GM18873 (cell line): ENCODE data around the gene SH3RF3.
"Not testable (repeated sequence)": the region's sequence is repeated elsewhere in the genome, so short reads cannot be mapped to it uniquely, and the experiment has no call there.

ENCODE experiments used
- ATAC-seq: cut with Tn5 transposase; IDR thresholded peaks from one replicate; pipeline ENCODE4 v1.9.1; 2021; ENCODE audit warnings: mild to moderate bottlenecking, moderate library complexity, moderate number of reproducible peaks; ENCODE audit not compliant: unreplicated experiment, low FRiP score

Gene SH3RF3

DNA sequence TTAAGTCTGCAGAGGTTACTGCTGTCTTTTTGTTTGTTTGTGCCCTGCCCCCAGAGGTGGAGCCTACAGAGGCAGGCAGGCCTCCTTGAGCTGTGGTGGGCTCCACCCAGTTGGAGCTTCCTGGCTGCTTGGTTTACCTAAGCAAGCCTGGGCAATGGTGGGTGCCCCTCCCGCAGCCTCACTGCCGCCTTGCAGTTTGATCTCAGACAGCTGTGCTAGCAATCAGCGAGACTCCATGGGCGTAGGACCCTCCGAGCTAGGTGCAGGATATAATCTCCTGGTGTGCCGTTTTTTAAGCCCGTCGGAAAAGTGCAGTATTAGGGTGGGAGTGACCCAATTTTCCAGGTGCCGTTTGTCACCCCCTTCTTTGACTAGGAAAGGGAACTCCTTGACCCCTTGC, 11.8 kb upstream of the SH3RF3 start:
- ATAC-seq, result not testable (repeated sequence)

DNA sequence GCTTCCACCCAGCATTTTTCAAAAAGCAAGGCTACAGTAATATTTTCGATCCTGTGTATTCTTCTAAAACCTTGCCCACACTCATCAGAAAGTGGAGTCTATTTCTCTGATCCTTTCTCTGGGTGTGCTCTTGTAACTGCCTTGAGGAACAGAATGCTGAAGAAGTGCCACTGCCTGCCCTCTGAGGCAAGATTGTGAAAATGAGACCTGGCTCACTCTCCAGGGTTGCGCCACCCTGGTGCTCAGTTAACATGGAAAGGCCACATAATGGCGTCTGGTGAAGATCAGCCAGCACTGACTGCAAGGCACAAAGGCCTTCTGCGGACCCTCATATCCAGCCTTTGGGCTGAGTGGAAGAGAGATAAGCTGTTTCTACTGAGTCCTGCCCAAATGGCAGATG, 11.2 kb upstream of the SH3RF3 start:
- no peak for ATAC-seq

DNA sequence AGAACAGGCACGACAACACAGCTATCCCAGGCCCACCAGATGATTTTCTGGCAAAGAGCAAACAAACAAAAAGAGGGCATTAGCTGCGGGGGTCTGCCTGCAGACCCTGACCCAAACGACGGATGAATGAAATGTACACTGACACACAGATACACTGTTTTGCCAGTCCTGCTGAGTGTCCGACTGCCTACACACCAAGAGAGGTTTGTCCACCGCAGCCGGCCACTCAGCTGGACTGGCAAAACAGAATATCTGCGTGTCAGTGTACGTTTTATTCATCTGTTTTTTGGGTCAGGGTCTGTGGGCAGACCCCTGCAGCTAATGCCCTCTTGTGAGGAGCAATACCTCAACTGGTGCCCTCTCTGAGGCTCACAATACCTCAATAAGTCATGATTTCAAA, 10.7 kb upstream of the SH3RF3 start:
- no peak for ATAC-seq

DNA sequence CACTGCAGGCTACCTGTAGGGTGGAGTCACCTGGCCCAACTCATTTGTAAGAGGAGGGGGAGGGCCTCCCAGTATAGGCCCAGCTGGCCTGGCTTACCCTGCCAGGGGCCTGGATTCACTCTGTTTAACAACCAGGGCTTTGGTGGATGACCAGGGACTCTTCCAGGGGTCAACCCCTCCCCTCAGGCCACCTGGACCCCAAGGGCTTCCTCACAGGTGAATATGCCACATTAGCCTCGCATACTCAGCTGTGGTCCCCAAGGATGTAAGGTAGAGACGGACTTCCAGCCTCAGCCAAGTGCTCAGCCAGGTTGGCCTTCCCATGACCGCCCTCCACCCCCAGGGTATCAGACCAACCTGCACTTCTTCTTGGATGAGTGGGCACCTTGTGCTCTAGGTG, 8.8 kb upstream of the SH3RF3 start:
- ATAC-seq, result no peak

DNA sequence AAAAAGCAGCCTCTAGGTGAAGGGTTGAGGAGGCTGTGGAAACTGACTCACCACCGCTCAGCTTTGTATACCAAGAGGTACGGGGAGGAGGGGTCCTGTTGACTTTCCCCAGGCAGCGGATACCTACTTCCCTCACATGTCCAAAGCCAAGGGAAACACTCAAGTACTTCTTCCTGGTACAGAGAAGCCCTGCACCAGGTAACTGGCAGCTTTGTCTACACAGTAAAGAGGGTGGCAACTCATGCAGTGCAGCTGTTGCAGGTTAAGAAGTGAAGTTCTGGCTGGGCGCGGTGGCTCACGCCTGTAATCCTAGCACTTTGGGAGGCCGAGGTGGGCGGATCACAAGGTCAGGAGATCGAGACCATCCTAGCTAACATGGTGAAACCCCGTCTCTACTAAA, 8.3 kb upstream of the SH3RF3 start:
- ATAC-seq, result not testable (repeated sequence)

DNA sequence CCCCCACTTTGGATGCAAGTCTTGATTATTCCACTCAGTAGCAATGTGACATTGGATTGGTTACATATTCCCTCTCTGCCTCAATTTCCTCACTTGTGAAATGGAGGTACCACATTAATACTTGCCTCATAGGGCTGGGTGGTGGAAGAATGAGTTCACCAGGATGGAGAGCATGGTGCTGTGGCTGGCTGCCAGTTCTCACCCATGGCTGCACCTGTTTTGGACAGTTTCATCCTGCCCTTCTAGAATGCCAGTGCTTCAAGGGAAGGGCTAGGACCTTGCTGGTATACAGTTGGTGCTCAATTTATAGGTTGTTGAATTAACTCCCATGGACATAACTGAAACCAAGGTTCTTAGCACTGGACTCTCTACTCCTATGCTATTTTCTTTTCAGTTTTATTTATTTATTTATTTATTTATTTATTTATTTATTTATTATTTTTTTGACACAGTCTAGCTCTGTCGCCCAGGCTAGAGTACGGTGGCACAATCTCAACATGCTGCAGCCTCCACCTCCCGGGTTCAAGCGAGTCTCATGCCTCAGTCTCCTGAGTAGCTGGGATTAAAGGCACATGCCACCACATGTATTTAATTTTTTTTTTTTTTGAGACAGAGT, 5.3 kb upstream of the SH3RF3 start:
- no peak for ATAC-seq

DNA sequence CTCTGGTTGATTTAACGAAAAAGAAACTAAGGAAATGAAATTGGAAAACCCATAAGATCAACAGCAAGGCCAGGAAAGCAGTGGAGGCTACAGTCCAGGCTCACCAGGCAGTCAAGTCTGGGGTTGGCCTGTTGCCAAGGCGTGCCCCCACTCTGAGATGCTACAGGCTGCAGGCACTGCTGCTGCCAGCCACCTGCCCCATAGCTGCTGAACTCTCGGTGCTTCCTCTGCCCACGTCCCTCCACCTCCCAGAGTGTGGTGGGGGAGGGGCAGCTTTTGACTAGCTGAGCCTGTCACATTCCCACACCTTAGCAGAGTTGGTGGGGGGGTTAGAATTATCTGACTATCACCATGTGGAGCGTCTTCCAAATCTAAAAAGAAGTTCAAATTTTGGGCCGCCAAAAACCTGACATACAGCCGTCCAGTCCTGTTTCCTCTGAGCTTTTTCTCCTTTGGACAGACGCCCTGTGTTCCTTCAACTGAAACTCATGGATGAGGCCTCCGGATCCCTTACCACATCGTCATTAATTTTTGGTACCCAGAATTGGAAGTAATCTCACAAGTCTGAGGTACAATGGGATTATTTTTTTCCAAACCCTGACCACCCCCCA, 3.9 kb upstream of the SH3RF3 start:
- no peak for ATAC-seq

DNA sequence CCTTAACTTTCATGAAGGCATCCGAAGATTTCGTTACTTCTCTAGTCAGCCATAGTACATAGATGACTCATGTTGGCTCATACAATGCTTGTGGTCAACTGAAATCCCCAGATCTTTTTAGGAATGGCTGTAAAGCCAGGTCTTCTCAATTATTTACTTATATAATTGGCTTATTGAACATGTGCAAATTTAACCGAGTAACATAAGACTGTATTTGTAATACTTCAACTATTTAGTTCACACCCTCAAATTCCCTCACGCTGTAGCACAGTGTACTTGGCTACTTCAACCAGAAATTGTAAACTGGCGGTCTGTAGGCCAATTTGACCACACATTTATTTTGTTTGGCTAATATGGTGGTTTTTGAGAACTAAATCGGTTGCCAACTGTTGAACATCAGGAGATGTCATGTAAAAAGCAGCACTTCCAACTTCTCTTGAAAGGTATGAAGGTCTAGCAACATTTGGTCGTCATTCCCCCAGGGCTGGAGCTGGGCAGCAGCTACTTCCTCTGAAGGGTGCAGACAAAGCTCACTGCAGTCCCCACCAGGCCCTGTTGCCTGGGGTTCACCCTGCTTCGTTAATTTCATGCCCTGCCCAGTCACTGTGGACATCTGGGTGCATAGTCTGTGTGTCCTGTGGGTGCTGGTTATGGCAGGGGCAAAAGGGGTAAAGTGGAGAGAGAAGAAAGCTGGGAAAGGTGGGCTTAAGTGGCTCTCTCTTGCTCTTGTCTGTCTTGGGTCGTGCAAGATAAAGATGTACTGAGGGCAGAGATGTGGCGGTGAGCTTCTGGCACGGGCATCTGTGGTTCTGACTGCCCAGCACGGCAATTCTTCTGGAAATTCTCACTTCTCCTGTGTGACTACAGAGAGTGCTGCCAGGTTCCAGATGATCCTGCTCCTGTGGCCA, 3.2 kb upstream of the SH3RF3 start:
- no peak for ATAC-seq

DNA sequence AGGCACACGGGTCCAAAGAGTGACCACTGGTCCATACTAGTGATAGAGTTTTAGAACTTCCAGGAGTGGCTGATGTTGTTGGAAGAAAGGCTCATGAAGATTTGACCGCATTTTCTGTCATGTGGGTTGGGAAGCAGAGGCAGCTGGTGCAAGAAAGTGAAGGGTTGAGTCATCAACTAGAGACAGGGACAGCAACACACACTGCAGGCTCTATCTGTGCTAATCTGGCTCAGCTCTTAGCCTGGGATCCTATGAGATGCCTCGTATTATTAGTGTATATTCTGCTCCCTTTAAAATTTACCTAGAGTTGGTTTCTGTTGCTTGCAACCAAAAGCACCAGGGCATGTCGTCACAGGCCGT, 2.5 kb upstream of the SH3RF3 start:
- ATAC-seq, result no peak

DNA sequence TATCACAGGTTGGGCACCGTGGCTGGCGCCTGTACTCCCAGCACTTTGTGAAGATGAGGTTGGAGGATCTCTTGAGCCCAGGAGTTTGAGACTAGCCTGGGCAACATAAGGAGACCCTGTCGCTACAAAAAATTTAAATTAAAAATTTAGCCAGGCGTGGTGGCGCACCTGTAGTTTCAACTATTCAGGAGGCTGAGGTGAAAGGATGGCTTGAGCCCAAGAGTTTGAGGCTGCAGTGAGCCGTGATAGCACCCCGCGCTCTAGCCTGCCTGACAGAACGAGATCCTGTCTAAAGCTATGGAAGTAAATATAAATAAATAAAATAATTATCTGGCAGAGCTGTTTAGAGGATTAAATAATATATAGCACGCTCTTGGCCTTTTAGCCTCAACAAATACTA, 1.4 kb upstream of the SH3RF3 start:
- ATAC-seq, result no peak

DNA sequence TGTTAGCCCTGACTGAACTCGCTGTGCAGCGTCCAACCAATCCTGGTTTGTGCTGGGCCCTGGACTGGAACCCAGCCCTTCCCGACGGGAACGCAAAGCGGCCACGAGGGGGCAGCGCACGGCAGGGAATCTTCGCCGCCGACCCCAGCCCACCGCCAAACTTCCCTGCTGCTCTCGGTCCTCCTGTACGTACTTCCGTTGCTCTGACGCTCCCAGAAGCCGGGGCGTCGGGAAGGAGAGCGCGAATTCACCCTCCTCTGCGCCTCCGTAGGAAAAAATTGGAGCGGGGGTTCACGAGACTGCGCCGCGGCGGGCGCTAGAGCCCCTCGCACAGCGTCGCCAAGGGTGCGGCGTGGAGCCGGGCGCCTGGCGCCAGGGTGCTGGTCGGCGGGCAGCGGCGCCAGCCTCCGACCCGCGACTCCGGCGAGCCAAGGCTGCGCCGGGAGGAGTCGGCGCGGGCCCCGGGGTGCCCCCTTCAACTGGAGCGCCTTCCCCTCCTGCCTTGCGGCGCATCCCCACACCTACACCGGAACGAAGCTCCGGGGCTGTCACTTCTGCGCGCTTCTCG, 873 bp upstream of the SH3RF3 start:
- no peak for ATAC-seq

DNA sequence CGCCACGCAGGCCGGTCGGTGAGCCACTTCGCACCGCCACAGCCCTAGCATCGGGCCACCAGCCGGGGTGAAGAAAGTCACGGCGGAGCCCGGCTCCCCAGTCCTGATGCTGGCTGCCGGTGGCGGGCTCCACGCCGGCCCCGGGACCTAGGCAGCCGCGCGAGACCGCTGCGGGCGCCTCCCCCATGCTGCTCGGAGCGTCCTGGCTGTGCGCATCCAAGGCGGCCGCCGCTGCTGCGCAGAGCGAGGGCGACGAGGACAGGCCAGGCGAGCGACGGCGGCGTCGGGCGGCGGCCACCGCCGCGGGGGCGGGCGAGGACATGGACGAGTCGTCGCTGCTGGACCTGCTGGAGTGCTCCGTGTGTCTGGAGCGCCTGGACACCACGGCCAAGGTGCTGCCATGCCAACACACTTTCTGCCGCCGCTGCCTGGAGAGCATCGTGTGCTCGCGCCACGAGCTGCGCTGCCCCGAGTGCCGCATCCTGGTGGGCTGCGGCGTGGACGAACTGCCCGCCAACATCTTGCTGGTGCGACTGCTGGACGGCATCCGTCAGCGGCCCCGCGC, 433 bp downstream of the SH3RF3 start:
- ATAC-seq, result no peak

DNA sequence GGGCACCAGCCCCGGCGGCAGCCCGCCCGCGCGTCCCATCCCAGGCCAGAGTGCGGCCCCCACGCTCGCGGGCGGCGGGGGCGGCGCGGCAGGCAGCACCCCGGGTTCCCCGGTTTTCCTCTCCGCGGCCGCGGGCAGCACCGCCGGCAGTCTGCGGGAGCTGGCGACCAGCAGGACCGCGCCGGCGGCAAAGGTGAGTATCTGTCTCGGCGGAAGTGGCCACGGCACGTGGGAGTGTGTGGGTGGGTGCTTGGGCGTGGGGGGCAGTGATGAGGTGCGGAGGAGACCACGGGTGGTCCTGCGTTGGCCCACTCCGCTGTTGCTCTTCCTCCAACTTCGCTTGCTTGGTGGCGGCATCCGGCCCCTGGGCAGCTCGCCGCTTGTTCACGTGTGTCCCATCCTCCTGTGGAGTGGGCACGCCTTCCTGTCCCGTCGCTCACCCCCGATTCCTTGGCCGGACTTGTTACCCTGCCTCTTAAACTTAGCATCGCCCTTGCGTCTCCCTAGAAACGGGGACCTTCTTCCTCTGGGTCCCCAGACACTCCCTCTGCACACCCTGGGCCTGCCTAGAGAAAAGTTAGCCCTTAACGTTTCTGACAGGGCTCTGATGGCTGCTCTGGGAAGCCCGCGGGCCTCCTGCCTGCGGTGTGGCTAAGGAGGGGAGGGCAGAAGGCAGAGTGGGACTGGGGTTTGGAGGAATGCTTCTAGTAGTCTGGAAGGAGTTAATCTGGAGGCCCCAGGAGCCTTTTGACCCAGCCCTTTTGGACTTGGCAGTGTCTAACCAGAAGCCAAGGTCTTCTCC, 1.1 kb downstream of the SH3RF3 start:
- no peak for ATAC-seq

DNA sequence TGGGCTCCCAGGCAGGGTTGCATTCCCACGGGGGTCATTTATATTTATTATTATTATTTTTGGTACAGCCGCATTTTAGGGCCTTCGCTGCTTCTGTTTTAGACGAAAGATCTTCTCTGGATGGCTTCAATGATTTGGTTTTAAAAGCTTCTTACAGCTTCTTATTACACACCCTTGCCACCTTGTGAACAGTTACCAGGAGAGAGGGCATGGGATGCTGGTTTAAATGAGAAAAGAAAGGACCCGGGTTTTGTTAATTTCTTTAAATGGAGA, 1.7 kb downstream of the SH3RF3 start:
- no peak for ATAC-seq

DNA sequence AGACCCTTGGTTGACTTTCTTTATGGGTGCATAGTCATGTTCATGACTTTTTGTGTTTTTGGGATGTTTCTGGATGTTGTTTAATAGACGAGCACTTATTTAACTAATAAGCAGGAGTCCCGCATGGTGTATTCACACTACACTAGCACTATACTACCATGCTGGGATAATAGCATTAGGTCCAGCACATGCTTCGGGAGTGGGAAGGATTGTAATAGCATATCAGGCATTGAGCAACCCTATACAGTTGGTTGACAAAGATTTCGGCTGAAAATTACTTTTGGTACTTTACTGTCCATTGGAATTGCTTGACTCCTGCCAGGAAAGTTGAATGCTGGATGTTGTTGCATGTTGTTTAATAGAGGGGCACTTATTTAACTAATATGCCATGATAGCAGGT, 2.8 kb downstream of the SH3RF3 start:
- no peak for ATAC-seq

DNA sequence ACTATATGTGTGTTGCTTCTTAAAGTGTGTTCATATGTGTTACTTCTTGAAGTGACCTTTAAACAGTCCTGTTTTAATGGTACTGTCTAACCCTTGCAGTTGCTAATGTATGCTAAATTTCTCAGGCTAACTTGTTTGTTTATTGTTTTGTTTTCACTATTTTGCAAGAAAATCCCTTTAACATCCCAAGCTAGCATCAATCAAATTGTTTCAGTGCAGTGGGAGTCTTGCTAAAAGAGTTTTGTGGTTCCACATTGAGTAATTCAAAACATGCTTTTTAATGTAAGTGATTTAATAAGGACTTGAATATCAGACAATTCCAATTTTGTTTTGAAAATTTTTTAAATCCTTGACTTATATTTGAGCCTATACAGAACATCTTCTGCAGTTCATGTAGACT, 3.6 kb downstream of the SH3RF3 start:
- no peak for ATAC-seq

DNA sequence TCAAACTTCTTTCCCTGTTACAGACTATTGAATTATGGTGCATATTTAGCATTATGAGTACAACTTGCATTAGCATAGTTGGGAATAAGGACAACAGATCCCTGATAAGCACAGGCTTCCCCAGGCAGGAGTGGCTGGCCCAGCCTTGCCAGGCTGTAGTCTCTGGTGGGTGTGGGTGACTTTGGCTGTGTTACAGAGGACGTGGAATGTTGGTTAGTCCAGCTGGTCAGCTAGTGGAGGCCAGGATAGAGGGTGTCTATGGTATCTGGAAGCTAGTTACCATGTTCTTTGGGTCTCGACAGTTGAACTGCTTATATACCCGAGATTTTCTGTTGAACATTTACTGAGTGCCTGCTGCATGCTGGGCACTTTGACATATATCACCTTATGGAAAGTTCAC, 4.7 kb downstream of the SH3RF3 start:
- no peak for ATAC-seq

DNA sequence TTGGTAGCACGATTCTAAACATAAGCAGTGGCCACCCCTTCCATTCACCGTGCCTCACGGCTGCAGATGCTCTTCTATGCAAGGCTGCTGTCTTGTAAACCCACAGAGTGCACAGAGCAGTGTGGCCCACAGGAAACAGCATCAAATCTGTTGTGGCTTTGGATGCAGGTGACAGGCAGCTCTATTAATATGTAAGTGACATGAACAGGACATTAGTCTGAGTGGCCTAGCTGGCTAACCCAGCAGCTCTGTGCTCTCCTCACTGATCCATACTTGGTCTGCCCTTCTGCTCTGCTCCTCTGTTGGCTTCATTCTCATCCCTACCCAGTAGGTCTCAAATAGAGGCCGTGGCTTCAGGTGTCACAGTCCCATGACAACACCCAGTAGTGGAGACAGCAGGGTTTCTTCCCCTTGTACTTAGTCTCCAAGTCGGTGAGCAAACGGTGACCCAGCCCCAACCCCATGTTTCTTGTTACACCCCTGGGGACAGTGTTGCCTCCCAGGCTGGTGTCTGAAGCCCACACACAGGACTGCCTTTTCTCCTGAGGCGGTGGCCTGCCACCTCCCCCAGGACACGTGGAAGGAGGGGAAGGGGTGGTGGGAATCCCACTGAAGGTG, 5.8 kb downstream of the SH3RF3 start:
- ATAC-seq, result peak; percentile 65

DNA sequence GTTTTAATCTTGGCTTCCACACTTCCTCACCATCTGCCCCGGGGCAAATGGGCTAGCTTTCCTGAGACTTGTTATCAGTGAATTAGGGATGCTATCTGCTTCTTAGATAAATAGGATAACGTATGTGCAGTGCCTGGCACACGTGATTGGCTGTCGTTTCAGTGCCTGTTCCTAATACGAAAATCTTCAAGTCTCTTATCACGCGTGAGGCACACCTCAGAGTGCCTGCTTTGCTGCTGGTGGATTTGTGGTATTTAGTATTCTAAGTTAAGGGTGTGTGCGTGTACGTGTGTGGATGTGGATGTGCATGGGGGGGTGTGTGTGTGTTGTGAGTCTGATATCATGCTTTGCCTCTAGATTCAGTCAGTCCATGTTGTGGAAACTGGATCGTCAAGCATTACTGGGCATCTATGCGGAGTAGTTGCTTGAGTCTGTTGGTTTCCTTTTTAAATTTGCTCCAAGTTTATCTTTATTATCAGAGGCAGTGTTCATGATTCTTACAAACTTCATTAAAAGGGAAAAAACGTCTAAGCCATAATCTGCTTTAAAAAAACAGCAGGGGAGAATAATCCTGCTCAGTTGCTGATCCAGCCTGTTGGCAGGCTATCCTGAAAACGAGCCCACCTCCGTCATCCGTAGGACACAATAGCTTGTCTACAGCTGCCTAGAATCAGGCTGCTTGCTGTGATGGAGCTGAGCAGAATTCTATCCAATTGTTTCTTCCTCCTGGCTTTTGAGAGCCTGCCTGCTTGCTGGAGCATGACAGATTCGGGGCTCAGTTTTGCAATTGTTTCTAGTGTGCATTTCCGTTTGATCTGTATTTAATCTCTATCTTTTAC, 6.6 kb downstream of the SH3RF3 start:
- ATAC-seq, result no peak
